ENCODE measurements around the gene TEX51. TPM values are rescaled to one million over a fixed set of nuclear protein-coding genes. Genes with fewer than 3 reads are reported as not detected.

The TEX51 gene
- total RNA-seq, 1 experiment from 2014 or later = not detected

GRCh38 chr2:126935774-126936173, 37.1 kb downstream of the TEX51 start:
- RAD21 ChIA-PET (ENCODE audit: low non-redundant PET in 1 of 2, low total read pairs in 2 of 2, uncharacterized antibody in 2 of 2, unreplicated experiment in 2 of 2) = no interaction called here
- no peaks in the 10 kb centered on the region for H3K9me2 ChIP-seq (ENCODE audit: insufficient read depth)
- POLR2A ChIA-PET = no interaction called here
- H3K4me3 ChIP-seq (replicated peaks in 1 of 2; ENCODE audit: low read depth in 1 of 2, low read length in 2 of 2) = no peak overlapping the region
- H3K4me2 ChIP-seq (ENCODE audit: low read length) = no peak overlapping the region
- no peaks in the 10 kb centered on the region for H4K20me1 ChIP-seq (ENCODE audit: insufficient read depth)
- intact Hi-C loops (cut with micrococcal nuclease) = no loop called here
- no peaks in the 10 kb centered on the region for H3K79me2 ChIP-seq (ENCODE audit: insufficient read depth, low read length)
- DNase-seq (ENCODE audit: low read depth, low spot score) (no peak), ATAC-seq (no peak)
- no peaks in the 10 kb centered on the region for H3K36me3 ChIP-seq (ENCODE audit: control insufficient read depth in 1 of 2, insufficient read depth in 2 of 2, low read length in 2 of 2)
- BruUV-seq (replicated peaks) = no TSS peak
- no peak for TF ChIP-seq POLR2A (IDR thresholded peaks at IDR 0.05; ENCODE audit: borderline replicate concordance, extremely low read depth, insufficient read depth, insufficient read length)
- no peak for TF ChIP-seq ATF3 (IDR thresholded peaks at IDR 0.05)
- no peak for TF ChIP-seq ZBTB33 (IDR thresholded peaks at IDR 0.05; ENCODE audit: extremely low read depth, insufficient replicate concordance, low read length)
- no peak for TF ChIP-seq EZH2 (IDR thresholded peaks at IDR 0.05)
- no peak for TF ChIP-seq SRF (IDR thresholded peaks at IDR 0.05; ENCODE audit: low read depth)
- no peak for TF ChIP-seq JUND (IDR thresholded peaks at IDR 0.05)
- TF ChIP-seq CBX3 (IDR thresholded peaks at IDR 0.05; ENCODE audit: low read depth) = no peak
- no peak for TF ChIP-seq TCF7L2 (IDR thresholded peaks at IDR 0.05; ENCODE audit: borderline replicate concordance, extremely low read depth, insufficient read depth, insufficient read length)
- no peak for TF ChIP-seq CEBPB (IDR thresholded peaks at IDR 0.05; ENCODE audit: low read depth)
- no peak for TF ChIP-seq ZFX (IDR thresholded peaks at IDR 0.05)
- no peak for TF ChIP-seq REST (IDR thresholded peaks at IDR 0.05; ENCODE audit: low read depth)
- TF ChIP-seq ELF1 (IDR thresholded peaks at IDR 0.05; ENCODE audit: borderline replicate concordance, low read depth) = no peak
- no peak for TF ChIP-seq CTCF (IDR thresholded peaks at IDR 0.05 in 2 of 3, conservative IDR thresholded peaks at IDR 0.05 in 1 of 3; ENCODE audit: borderline replicate concordance in 1 of 3, insufficient read depth in 1 of 3, low read depth in 2 of 3, low read length in 2 of 3)
- no peak for TF ChIP-seq POLR2AphosphoS5 (IDR thresholded peaks at IDR 0.05; ENCODE audit: low read depth, low read length)
- TF ChIP-seq ZNF274 (IDR thresholded peaks at IDR 0.05; ENCODE audit: low read depth, low read length) = no peak
- no peak for TF ChIP-seq MAX (IDR thresholded peaks at IDR 0.05)
- TF ChIP-seq EGR1 (IDR thresholded peaks at IDR 0.05; ENCODE audit: low read depth) = no peak
- H3K9ac ChIP-seq (ENCODE audit: low read length) = no peak overlapping the region
- no peak overlapping the region for H3K27ac ChIP-seq (ENCODE audit: low read depth, low read length)
- no peak overlapping the region for H2AFZ ChIP-seq (ENCODE audit: low read depth, low read length, poor library complexity, severe bottlenecking)
- CTCF ChIA-PET = no interaction called here
- H3K27me3 ChIP-seq (ENCODE audit: insufficient read depth, low read length) = peaks cover 54% of the 10 kb centered on the region
- no peaks in the 10 kb centered on the region for H3K4me1 ChIP-seq (ENCODE audit: control insufficient read depth in 1 of 2, insufficient read depth in 2 of 2, low read length in 2 of 2)
- no peaks in the 10 kb centered on the region for H3K9me3 ChIP-seq (ENCODE audit: control insufficient read depth in 1 of 2, insufficient read depth in 1 of 2, low read depth in 1 of 2, low read length in 2 of 2)

Data from HCT116 (cell line).